Posterior cingulate gyrus (tissue), 11 donors: Measurements from ENCODE around the gene MEGF11.

ENCODE experiments used
- DNase-seq, 10 donors: peaks; one replicate each; pipeline versions ENCODE4 v3.0.0 to v3.0.0-alpha.2; 2020 to 2021; ENCODE audit warnings: mixed read lengths in 3 of 10
- intact Hi-C: fragments of 100-400 bp; cut with DNase I; formaldehyde crosslinking; loops from one replicate; pipeline ENCODE4 v1.15.1; 2023

The MEGF11 gene

DNA sequence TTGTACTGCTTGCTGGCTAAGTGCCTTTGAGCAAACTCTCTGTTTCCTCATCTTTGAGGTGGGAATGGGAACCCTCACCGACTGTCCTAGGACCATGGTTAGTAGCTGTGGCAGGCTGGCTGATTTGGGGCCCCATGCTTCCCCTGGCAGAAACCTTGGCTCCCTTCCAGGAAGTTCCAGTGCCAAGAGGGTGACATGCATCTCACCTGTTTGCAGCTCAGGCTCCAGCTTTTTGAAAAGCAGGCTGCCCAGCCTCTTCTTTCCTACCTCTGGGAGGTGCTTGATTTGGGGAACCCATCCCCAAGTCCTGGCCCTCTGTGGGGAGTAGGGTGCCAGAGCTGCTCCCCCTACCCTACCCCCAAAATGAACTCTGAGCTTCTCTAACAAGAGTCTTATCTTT lies 333.4 kb downstream of the MEGF11 start:
- intact Hi-C loops = no loop called here
- peak in 1 of 10 donors; percentile 10 for DNase-seq

DNA sequence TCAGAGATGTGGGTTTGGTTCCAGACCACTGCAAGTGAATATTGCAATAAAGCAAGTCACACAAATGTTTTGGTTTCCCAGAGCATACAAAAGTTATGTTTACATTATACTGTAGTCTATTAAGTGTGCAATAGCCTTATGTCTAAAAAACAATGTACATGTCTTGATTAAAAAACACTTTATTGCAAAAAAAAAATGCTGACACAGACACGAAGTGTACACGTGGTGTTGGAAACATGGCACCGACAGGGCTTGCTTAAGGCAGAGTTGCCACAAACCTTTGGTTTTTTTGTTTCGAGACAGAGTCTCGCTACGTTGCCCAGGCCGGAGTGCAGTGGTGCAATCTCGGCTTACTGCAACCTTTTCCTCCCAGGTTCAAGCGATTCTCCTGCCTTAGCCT lies 334.2 kb downstream of the MEGF11 start:
- intact Hi-C loops = loop anchor here (5.0 kb wide), 1 partner anchor 368 kb away; no protein-coding TSS in a partner anchor
- DNase-seq = peak in 1 of 10 donors; percentile 29

DNA sequence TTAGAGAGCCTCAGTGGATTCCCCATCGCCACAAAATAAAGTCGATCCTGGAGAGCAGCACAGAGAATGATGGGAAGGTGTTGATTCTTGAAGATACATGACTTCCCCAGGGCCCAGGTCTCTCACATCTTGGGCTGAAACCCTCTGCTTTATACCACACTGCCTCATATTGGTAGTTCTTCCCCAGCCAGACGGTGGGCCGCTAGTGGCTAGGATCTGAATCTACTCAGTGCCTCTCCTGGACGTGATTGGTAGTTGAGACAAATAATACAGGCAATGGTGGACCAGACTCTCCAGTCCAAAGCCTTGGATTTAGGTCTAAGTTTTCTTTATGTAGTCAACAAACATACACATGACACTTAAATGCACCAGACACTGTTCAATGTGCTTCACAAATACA lies 334.6 kb downstream of the MEGF11 start:
- DNase-seq = peak in 1 of 10 donors; percentile 43
- intact Hi-C loops = loop anchor here (5.0 kb wide), 1 partner anchor 368 kb away; no protein-coding TSS in a partner anchor

DNA sequence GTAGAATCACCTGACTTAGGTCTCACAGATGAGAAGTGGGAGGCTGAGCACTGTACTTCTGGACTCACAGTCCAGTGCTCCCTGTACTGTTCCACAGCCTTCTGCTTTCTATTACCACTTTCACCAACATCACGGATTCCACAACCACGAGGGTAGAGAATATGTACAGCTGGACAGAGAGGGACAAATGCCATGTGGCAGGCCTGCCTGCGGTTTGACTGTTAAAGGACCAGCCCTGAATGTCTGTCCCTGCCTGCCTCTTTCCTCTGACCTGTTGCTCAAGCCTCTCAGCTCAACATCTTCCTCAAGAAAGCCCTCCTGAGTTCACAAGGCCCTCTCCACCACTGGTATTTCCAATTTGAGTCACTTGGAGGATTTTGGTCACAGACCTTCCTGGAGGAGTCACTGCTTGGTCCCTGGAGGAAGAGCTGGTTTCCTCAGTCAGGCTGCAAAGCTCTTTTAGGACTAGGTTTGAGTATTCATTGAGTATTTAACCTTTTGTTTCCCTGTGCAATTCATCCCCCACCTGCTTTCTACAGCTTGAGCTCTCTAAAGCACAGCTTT lies 335.1 kb downstream of the MEGF11 start:
- intact Hi-C loops = loop anchor here (5.0 kb wide), 1 partner anchor 369 kb away; no protein-coding TSS in a partner anchor
- DNase-seq = no peak

DNA sequence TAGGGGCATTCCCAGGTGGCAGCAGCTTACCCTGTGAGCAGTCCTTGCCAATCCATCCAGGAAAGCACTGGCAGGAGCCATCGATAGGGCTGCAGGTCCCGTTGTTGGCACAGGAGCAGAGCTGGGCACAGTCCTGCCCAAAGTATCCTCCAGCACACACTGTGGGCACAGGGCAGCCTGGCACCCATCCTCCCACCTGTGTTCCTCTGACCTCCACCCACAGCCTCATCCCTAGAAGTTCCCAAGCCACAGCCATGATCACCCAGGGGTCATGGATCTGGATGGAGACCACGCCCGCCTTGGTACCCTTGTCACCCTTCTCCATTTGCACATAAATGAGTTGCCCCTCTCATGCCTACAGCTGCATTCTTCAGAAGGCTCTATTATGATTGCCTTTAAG lies 335.6 kb downstream of the MEGF11 start:
- intact Hi-C loops = loop anchor here (5.0 kb wide), 1 partner anchor 369 kb away; no protein-coding TSS in a partner anchor
- no peak for DNase-seq

DNA sequence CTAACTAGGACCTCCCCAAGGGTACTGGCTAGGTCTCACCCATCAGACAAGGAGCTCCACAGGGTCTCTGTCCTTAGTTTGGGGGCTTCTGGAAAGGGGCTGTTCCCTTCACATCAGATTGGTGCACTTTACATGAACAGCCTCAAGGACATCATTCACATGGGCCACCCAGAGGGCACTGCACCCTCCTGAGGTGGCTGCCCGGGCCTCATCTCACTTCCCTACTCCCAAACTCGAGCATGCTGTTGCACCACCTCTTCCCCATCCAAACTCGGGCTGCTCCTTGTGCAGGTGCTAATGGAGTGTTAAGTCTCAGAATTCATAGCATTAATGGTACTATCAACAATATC lies 336.2 kb downstream of the MEGF11 start:
- no peak for DNase-seq
- intact Hi-C loops = loop anchor here (5.0 kb wide), 1 partner anchor 370 kb away; no protein-coding TSS in a partner anchor

DNA sequence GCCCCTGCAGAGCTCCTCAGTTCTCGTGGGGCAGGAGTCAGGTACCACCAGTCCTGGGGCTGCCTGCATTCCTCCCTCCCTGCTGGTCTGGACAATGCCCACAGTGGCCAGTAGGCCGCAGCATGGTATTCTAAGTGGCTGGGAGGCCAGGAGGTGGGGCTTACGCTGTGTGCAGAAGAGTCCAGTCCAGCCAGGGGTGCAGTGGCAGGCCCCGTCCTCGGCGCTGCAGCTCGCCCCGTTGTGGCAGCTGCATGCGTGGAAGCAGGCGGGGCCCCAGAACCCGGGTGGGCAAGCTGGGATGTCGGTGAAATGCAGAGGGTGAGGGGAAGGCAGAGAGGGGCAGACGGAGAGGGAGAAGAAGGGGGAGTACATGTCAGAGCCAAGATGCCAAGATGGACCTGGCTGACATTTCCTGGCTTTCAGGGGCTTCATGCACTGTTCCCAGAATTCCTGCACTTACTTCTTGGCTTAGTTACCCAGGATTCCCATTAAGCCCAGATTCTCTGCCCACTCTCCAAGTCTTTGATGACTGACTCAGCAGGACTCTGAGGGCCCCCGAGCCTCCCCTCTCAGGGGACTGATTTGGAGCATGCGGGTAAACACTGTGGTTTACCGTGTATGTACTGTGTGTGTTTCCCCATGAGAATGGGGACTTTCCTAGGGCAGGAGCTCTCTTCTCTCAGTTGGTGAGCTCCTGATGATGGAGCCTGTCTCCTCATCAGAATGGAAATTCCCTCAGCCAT lies 336.7 kb downstream of the MEGF11 start:
- intact Hi-C loops = loop anchor here (5.0 kb wide), 1 partner anchor 370 kb away; no protein-coding TSS in a partner anchor
- DNase-seq = peak; percentile 43 to 96 (median 76)

DNA sequence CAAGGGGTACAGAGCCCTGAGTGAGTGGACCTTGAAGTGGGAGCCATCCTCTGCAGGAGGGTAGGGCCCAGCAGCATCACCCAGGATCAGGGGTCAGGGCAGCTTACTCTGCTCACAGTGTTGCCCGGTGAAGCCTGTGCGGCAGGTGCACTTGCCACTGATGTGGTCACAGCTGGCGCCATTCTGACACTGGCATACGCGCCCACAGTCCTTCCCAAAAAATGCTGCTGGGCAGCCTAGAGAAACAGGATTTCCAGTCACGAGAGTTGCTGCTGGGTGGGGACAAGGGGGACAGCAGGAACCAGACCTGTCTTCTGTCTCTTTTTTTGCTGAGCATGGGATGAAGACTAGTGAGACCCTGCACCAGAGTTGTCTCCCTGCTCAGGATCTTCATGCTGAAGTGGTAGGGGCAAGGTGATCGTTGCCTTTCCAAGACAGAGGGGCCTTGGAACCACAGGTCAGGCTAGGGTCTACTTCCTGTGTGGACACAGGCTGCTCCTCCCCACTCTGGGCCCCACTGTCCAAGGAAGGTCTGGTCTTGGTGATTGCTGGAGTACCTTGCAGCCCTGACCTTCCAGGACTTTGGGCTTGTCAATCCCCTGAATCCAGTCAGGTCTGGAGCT lies 337.4 kb downstream of the MEGF11 start:
- DNase-seq = no peak
- intact Hi-C loops = loop anchor here (5.0 kb wide), 1 partner anchor 371 kb away; no protein-coding TSS in a partner anchor

DNA sequence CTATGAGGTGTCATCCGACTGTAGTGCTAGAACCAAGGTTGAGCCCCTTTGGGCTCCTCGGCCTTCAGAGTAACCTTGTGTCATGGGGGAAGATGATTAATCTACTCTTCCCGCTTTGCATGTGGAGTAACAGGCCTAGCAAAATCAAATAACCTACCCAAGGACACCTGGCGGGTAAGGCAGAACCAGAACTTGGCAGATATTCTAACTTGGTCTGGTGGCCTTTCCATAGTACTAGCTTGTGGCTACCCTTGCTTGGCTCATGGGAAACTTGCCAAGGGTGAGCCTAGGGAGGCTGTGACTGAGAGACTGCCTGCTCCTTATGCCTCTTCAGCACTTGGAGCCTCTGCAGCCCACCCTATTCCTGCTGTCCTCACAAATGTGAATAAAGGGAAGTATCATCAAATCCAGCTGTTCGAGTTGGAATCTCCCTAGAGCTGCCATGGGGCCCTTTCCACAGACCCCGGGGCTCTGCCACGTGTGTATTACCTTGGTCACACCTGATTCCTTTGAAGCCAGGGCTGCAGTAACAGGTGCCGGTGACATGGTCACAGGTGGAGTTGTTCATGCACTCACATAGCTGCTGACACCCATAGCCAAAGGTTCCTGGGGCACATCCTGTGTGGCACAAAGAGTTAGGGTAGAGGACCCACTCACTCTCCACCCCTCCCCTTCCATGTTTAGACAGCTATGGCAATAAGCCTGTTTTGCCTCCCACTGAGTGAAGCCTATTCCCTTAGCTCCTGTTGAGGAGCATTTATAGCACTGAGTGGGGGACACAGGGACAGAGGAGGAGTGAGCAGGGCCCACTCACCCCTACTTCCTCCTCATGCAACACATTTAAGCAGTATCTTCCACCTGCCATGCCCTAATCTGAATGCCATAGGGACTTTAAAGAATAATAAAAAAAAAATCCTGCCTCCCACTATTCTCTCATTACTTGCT lies 338.3 kb downstream of the MEGF11 start:
- DNase-seq = no peak
- intact Hi-C loops = loop anchor here (5.0 kb wide), 1 partner anchor 372 kb away; no protein-coding TSS in a partner anchor

DNA sequence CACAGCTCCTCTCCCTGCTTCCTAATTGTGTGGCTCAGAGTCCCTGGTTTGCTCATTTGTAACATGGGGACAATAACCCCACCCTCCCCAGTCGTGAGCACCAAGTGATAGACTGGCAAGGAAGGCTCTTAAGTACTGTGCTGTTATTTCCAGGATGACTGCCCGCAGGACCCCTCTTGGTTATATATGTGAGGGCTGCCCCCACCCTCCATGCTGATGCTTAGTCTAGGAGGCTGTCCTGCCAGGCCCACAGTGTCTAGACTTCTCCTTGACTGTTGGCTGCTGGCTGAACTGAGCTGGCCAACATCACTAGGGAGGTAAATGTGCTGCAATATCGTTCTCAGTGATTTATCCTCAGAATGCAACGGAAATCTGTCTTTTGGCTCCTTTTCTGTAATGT lies 339.2 kb downstream of the MEGF11 start:
- intact Hi-C loops = no loop called here
- no peak for DNase-seq

DNA sequence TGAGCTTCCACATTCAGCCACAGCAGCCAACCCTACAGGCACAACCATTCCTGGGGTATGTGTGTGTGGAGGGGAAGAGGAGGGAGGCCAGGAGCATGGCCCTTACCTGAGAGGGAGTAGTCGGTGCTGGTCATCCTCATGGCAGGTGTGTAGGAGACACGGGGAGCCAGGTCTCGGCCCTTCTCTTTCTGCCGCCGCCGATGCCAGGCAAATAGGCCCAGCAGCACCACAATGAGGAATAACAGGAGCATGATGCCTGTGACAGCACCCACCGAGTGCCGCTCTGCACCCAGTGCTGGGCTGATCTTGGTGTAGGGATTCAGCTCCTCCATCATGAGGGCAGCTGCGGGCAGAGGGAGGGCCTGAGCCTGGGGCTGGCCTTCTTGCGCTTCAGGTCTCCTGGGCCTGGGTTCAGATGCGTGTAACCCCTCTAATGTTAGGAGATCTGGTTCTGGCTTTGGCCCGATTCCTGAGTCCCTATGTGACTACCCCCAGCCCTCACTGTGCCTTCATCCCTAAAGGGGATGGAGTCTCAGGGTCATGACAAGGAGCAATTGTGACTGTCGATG lies 339.8 kb downstream of the MEGF11 start:
- DNase-seq = no peak
- intact Hi-C loops = no loop called here

DNA sequence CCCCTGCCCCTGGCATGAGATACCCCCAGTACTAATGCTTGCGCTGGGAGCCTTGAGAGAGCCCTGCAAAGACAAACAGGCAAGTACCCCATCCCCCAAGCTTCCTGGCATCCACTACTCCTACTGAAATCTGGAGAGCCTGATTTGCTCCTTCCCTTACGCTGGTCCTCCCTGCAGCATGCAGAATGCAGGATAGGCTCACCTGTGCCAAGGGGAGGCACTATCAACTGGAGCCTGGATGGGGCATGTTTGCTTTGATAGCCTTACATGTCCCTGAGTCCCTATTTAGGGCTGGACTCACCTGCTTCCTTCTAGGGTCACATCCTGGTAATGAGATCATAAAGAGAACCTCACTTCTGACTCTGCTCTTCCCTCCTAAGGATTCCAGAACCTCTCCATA lies 341.3 kb downstream of the MEGF11 start:
- no peak for DNase-seq
- intact Hi-C loops = no loop called here

DNA sequence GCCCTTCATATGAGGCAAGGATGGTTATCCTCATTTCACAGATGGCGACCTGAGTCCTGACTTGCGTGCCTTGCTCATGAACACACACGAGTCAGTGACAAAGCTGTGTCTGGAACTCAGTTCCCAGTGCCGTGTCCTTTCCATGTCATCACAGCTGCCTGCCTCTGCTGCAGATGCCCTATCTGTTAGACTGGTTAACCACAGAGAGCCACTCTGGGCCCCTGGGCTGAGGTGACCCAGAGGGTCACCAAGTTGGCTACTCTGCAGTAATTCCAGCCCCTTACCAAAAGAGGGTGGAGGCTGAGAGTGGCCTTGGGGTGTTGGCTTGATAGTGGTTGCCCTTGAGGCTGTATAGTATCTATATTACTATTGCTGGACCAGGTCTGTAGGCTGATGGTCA lies 343.2 kb downstream of the MEGF11 start:
- no peak for DNase-seq
- intact Hi-C loops = no loop called here

DNA sequence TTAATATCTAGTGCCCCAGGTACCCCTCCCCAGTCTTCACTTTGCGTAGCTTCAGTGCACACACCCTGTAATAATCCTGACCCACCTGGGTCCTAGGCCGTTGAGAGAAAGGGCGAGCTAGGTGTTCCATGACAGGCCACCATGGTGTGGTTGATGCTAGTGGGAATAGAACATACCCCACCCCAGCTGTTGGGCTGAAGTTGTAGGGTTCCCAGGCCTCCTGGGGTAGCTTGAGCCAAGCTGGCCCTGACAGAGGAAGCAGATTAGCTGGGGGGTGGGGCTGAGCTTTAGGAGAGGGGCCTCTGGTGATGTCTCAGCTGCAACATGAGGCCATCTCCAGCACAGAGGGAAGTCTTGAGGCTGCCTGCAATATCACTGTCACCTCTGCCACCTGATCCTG lies 343.7 kb downstream of the MEGF11 start:
- intact Hi-C loops = no loop called here
- DNase-seq = no peak

DNA sequence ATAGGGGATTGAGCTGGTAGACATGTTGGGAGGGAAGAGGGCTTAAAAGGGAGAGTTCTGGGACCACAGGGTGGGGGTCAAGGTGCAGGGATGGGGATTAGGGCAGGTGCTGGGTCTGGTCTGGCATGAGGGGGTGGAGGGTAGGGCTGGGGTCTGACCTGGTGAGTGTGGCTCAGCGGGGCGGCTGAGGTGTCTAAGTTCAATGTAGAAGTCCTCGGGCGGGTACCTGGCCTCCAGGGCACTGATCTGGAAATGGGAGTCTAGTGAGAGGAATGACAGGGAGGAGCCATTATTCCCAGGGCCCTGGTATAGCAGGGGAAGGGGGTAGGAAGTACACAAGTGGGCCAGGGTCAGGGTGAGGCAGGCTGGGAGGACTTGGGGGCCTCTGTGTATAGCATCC lies 344.7 kb downstream of the MEGF11 start:
- intact Hi-C loops = no loop called here
- no peak for DNase-seq

DNA sequence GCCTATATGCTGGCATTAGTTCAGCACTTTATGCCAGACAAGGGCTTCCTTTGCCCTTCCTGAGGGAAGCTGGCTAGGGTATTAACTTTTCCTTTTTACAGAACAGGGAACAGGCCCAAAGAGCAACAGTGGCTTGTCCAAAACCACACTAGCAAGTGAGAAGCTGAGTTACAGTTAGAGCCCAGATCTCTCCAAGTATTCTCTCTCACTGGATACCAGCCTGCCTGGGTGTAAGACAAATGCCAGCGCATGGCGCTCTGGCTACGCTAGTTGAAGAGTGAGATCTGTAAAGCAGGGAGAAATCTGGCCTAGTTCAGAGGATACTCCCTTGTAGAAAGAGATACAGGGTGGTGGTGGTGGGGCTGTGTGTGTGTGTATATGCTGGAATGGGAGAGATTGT lies 345.9 kb downstream of the MEGF11 start:
- no peak for DNase-seq
- intact Hi-C loops = no loop called here

DNA sequence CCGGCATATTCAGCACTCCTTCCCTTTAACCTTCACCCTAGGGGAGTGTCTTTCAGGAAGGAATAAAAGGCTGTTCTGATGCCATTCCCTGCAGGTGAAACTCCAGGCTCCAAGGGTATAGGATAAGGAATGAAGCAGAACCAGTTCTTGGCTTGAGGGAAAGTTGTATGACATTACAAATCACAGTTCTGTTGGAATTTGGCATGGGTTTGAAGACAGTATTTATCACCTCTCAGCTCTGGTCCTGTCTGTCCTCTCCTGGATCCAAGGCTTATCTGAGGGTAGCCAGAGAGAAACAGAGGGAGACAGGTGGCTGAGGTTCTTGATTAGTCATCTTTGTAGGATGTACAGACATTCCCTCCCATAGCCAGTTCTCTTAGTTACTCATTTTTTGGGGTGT lies 347.2 kb downstream of the MEGF11 start:
- intact Hi-C loops = no loop called here
- no peak for DNase-seq

DNA sequence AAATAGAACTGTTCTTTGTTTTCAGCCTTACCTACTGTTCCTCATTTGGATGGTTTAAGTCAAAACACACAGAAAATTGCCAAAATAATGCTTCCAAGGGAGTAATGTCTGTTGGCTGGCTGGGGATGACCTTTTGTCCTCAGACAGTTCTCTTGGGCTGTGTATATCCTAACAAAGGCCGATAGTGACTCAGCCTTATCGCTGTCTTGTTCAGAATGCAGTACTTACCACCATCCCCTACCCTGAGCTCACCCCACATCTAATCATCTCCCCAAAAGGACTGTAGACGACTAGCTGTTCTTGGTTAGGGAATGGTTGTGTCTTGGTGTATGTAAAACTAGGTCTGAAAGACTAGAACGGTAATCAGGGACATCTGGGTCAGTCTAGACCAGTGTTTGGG lies 349.2 kb downstream of the MEGF11 start:
- DNase-seq = no peak
- intact Hi-C loops = no loop called here

DNA sequence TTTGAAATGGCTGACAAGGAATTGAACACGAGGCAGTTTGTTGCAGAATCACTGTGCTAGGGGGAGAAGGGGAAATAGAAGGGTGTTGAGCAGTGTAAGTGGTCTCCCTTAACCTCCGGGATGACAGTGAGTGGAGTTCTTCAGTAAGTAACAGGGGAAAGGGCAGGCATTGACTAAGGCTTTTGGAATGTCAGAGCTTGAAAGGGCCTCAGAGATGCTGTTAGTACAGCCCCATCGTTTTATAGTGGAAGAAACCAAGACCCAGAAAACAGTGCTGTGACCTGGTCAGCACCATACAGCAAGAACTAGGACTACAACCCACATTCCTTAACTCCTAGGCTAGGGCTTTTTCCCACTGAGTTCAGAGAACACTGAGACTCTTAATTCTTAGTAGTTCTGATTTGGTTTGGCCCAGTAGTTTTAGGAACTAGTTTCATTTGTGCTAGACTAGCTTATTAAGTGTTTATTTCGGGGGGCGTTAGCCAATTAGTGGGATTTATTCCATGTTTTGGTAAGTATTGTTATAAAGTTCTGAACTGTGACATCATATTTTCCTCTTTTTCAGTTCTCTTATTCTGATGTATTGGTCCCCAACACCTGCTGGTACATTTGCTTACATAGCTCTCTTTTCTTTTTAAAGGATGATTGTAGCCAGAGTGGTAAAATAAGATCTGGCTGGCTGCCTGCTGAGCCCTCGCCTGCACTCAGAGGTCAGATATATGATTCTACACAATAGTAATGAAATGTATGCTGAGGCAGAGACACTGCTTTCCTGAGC lies 350.1 kb downstream of the MEGF11 start:
- intact Hi-C loops = no loop called here
- no peak for DNase-seq
